NCI-H1105 treated with DMSO at 0.1 percent for 48 hours (cell line): Measurements from ENCODE around the gene TK2.
A peak's percentile ranks its signal among the peaks of the same experiment; 100 is the strongest.
"Not testable (repeated sequence)": the region's sequence is repeated elsewhere in the genome, so short reads cannot be mapped to it uniquely, and the experiment has no call there.

Source experiments
- DNase-seq: peaks from one replicate; lab custom pipeline; 2025; lab: John Stamatoyannopoulos, UW

The TK2 gene

DNA sequence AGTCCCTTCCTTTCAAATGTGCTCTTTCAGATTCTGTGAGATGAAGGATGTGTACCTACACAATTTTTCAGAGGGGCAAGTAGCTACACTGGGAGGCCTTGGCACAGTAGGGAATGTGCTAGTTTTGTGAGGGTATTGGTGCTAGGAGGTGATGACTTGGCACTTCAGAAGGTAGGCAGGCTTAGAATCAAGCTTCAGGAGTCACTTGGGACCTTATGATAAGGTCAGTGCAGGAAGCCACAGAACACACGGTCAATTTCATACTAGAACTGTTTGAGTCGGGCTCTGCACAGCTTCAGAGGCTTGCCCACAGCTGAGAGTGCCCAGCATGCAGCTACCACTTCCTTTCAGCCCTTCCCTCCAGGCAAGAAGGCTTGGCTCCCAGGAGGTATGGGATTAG is 22.4 kb upstream of the TK2 start:
- DNase-seq: no peak

DNA sequence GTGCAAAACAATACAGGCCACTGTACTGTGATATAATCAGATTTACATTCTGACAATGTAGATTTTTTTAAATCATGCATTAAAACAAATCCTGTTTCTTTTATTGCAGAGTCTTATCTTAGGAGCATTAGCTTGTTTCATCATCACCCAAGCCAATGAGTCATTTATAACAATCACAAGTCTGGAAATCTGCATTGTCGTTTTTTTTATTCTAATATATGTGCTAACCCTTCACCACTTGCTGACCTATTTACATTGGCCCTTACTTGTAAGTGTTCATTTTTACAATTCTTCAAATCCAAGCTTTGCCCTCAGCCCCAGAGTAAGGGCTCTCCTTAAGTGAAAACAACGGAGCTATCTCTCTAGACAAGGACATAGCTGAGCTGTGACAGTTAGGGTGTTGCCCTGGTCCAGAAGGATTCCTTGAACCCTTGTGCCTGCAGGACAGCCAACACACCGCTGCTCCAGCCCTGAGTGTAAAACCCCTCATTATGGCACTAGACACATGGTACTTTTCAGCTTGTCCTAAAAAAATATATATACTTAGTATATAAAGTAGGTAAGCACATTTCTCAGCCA is 20.0 kb upstream of the TK2 start:
- DNase-seq: no peak

DNA sequence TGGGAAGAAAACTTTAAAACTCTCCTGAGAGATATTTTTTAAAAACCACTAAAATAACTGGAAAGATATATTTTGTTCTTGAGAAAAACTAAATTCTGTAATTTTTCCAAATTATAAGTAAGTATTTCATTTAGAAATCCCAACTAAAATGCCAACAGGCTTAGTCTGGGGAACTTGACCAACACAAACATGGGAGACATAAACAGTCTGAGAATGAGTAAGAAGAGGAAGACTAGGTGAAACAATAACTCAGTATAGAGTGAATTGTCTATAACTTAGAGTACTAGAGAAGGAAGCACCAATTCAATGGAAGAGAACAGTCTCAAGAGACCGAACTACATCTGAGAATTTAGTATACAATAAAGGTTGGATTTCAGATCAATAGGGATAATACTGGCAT is 19.2 kb upstream of the TK2 start:
- DNase-seq: no peak

DNA sequence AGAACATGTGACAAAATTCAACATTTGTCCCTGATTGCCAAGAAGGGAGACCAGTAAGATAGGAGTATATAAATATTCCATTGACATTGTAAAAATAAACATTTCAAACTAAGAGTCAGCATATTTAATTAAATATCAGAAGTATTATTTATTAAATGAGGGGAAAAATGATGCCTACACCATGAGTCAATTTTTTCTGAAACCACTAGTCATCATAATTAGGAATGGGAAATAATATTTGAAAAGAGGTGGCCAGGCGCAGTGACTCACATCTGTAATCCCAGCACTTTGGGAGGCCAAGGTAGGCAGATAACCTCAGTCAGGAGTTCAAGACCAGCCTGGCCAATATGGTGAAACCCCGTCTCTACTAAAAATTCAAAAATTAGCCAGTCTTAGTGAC is 18.4 kb upstream of the TK2 start:
- no peak for DNase-seq

DNA sequence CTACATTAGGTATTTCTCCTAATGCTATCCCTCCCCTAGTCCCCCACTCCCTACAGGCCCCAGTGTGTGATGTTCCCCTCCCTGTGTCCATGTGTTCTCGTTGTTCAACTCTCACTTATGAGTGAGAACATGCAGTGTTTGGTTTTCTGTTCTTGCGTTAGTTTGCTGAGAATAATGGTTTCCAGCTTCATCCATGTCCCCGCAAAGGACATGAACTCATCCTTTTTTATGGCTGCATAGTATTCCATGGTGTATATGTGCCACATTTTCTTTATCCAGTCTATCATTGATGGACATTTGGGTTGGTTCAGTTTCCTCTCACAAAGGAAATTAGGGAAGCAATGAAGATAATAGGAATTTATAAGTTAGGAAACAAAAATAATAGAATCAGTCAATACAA is 17.3 kb upstream of the TK2 start:
- DNase-seq: not testable (repeated sequence)

DNA sequence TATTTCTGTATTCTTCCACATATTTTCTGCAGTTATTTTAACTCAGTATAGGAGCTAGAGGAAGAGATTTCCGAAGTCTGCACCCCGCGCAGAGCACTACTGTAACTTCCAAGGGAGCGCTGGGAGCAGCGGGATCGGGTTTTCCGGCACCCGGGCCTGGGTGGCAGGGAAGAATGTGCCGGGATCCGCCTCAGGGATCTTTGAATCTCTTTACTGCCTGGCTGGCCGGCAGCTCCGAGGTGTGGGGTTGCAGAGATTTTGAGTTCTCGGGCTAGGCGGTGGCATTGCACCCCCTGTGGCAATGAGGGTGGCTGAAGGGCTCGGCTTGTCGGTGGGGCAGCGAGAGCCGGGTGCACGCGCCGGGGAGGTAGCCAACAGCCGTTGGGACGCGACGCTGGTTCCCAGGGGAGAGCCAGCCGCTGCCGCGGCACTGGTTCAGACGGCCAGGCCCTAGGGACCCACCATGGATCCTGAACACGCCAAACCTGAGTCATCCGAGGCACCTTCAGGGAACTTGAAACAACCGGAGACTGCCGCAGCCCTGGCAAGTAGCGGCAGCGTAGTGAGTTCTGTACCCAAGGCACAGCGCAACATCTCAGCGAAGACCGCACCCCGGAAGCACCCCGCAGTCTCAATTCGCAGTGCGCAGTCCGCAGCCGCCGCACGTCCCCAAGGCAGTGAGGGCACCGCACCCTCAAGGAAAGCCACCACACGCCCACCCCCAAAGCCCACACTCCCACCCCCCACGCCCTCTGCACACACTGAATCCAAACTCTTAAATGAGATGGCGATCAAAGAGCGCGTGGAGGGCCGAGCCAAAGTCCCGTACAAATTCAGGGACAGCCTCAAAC is 16.4 kb upstream of the TK2 start, which contains the start of gene CMTM1:
CMTM1 (plus strand) TSS at position 389 of the 851 bp plus-strand sequence; CDS start at position 464, 75 bp downstream.
- DNase-seq: no peak

DNA sequence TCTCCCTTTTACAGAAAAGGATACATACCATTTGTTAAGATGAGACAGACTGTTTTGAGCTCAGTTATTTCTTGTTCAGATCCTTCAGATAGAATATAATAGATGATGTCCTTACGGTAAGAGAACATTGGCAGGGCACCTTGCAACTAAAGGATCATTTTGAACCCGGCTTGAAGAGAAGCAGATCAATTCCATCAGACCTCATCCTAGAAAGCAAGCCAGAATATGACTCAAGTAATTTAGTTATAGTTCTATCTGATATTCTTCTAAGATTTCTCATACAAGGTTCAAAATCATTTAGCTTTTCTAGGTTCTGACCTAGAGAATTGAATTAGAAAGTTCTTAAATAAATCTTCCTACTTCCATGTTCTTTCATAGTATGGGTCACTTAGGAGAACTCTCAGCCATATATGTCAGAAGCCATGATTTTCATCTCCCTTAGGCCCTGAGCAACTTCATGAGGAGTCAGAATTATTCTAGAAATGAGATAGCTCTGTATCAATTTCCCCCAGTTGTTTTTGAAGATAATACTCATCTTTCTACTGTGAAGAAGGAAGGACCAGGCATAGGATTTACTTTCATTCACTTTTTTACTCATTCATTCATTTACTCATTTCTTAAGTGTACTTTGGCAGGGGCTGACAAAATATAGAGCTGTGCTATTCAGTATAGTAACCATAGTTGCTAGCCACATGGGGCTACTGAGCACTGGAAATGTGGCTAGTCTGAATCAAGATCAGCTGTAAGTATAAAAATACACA is 13.8 kb upstream of the TK2 start:
- no peak for DNase-seq

DNA sequence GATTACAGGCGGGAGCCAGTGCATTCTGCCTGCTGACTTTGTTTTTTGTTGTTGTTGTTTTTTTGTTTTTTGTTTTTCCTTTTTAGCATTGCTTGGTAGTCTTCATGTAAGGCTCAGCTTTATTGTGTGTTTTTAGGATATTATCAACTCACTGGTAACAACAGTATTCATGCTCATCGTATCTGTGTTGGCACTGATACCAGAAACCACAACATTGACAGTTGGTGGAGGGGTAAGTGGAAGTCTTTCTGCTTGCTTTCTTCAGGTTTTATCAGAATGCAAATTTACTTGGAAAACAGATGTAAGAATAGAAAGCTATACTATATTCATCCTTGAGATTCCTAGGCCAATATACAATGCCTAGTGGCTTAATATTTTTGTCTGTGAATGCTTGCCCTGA is 13.1 kb upstream of the TK2 start:
- DNase-seq: no peak

DNA sequence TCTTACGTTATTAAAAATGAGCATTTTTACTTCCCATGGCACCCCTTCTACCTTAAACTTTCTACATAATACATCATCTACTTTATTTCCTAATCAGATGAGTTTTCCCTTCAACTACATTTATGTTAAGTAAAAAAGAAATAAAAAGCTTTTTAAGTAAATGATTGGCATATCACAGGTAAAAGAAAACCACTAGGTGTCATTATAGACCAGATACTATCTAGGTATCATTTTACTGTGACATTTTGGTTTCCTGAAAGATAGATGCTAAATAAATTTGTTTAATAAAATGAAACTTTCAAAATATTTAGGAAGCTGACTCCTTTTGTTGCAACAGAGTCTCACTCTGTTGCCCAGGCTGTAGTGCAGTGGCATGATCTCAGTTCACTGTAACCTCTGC is 12.5 kb upstream of the TK2 start:
- no peak for DNase-seq

DNA sequence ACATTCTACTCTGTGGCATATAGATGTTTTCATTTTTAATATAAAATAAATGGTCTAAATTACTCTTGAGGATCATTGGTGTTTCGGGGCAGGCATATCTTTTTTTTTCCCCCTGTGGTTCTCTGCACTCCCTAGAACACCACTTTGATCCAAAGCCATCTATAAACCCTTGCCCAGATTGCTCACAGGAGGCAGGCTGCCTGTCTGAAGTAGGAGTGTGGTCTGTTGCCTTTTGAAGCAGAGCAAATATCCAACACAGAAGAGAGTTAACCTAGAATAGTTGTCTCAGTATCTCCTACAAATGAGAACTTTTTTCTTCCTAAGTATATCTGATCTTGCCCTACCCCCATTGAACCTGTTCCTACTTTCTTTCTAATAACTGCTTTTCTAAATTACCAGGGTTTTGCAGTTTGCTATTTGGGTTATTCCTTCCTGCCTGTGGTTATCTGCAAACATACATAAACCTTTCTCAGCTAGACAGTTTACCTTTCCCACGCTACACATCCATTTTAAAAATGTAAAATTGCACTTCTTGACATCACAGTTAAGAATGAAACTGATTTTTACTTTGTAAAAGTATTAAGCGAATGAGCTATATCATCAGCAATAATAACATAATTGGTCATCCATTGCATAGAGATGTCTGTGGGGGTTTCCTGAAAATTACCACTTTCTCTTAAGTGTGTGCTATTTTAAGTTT is 11.6 kb upstream of the TK2 start:
- DNase-seq: no peak

DNA sequence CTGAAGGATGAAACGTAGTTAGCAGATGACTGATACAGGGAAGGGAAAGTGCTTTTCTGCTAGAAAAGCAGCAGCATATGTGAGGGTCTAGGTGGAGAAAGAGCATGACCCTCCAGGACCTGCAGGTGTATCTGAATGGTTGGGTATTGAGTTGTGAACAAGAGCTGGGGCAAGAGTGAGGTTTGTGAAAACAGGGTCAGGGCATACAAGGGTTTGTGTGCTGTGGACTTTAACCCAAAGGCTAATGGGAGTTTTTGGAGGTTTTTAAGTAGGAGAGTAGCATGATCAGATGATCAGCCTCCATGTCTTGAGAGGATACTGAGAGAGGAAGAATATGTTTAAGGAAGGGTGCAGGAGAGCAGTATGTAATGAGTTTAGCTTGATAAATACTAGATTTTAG is 10.2 kb upstream of the TK2 start:
- DNase-seq: no peak

DNA sequence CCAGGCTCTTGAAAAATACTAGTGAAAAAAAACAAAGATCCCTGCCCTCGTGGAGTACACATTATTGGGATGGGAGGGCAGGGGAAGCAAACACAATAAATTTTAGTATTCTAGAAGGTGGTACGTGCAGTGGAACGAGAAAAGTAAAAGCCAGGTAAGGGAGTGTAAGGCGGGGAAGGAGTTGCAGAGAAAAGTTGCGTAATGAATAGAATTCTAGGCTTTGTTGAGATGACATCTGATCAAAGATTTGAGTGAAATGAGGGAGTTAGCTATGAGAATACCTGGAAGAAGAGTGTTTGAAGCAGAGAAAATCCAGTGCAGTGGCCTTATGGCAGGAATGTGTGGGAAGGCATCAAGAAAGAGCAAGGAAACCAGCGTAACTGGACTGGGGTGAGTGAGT is 4.6 kb upstream of the TK2 start:
- no peak for DNase-seq

DNA sequence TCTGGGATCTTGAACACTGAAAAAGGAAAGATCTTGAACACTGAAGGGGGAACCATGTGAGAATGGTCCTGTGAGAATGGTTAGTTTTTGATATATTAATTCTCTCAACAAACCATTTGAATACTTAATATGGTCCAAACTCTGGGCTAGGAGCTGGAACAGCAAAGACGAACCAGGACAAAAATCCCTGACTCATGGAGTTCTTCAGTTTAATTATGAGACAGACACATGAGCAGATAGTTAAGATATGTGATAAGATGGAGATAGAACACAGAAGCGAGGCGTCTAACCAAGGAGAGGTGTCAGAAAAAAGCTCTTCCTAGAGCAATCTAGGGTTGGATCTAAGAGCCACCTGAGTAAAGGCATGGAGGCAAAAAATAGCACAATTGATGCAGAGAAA is 4.1 kb upstream of the TK2 start:
- DNase-seq: no peak

DNA sequence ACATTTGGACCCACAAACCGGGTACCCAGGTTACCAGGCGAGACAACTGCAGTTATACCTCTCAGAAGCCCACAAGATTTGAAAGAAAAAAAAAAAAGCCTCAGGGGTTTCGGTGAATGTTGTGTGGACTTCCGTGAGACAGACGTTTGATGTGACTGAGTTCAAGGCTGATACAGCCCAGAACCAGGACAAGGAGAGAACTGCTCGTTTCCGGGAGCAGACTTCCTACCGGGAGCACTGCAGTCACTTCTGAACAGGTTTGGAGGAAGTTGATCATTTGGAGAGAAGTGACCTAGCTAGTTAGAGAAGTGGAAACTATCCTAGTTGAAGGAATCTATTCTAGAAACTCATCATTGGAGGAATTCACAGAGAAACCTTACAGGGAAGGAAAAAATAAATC is 3.3 kb upstream of the TK2 start:
- DNase-seq: no peak

DNA sequence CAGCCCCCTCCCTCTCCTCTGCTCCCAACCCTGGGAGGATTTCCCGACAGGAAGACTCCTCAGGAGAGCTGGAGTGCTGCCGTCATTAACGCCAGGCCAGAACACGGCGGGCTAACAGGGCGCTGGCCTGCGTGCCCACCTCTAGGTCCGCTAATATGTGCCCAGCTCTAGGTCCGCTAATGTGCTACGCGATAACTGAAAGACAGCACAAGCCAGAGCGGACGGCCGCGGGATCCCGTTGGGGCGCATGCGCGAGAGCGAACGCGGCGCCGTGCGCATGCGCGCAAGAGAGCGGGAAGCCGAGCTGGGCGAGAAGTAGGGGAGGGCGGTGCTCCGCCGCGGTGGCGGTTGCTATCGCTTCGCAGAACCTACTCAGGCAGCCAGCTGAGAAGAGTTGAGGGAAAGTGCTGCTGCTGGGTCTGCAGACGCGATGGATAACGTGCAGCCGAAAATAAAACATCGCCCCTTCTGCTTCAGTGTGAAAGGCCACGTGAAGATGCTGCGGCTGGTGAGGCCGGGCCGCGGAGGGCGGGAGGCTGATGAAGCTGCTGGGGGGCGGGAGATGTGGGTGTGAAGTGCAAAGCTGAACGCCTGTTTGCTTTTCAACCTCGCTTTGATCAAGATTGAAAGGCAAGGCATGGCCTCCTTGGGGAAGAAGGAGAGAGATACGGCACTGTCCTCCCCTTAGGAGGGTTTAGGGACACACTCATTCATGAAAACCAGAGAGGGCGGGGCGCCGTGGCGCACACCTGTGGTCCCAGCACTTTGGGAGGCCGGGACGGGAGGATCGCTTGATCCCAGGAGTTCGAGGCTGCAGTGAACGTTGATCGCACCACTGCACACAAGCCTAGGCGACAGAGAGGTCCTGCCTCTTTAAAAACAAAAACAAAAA is 2.6 kb upstream of the TK2 start, which contains the start of gene CKLF:
CKLF (plus strand) TSS at position 291 of the 892 bp plus-strand sequence; CDS start at position 431, 140 bp downstream.
- DNase-seq: peak; percentile 74

DNA sequence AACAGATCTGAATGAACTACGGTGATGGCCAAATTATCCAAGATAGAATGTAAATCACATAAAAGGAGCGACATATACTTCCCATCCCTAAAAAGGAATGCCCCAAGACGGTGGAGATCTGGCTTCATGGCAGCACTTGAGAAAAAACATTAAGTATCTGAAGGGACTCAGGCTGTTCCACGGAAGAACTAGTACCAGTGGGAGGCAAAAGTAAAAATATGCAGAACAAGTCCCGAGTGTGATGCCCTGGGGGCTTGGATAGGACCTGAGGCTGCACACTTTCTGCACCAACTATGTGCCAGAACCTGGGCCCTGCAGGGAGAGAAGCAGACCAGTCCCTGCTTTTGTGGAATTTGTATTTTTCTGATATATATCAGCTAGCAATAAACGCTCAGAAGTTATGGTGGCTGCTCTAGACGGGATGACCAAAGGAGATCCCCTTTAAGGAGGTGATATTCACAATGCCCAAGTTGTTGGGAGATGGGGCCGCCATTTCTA is 1.9 kb upstream of the TK2 start:
- DNase-seq: no peak

DNA sequence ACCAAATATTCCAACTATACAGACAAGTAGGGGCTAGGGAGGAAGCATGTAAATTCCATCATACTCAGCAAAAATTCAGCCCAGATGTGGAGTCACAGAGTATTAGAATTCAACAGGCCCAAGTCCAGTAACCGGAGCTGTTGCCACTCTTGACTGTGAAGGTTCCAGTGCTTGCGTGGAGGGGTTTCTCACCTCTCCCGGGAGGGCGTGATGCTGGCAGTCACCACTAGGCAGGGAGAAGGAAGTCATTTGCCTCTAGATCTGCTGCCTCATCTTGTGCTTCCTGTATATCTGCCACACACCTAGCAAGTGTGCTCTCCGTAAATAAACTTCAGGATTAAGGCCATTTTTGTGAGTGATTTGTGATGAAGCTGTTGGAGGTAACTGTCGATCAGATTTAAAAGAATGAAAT is 1.4 kb upstream of the TK2 start:
- no peak for DNase-seq

DNA sequence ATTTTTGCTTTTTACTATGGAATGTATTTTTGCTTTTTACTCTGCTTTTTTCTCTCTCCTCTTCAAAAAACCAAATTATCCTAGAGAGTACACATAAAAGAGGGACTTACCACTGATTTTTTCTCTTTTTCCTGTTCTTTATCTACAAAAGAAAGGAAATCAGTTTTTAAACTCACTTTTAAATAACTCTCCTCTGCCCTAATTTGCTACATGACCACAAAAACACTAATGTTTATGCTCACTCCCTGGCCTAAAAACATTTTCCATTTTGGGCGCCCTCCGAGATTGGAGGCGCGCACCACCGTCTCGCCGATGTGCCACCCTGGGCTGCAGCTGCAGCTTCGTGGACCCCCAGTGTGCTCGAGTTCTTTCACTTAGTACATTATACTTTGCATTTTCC is 1.1 kb downstream of the TK2 start:
- DNase-seq: no peak

DNA sequence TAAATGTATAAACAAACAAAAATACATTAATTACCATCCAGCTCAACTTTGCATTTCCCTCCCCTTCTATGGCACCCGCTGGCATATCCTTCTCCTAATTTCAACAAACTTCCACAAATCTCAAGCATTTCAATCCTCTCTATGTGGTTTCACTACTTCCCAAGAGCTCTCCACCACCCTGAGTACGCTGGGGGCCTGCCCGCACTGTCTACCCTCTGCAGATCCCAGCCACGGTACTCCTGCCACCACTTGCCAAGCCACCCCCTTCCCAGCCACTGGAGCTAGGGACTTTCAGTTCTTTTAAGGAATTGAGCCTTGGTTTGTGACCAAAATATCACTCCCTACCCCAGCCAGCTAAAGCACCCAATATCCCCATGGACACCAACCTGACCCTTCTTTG is 1.9 kb downstream of the TK2 start:
- no peak for DNase-seq

DNA sequence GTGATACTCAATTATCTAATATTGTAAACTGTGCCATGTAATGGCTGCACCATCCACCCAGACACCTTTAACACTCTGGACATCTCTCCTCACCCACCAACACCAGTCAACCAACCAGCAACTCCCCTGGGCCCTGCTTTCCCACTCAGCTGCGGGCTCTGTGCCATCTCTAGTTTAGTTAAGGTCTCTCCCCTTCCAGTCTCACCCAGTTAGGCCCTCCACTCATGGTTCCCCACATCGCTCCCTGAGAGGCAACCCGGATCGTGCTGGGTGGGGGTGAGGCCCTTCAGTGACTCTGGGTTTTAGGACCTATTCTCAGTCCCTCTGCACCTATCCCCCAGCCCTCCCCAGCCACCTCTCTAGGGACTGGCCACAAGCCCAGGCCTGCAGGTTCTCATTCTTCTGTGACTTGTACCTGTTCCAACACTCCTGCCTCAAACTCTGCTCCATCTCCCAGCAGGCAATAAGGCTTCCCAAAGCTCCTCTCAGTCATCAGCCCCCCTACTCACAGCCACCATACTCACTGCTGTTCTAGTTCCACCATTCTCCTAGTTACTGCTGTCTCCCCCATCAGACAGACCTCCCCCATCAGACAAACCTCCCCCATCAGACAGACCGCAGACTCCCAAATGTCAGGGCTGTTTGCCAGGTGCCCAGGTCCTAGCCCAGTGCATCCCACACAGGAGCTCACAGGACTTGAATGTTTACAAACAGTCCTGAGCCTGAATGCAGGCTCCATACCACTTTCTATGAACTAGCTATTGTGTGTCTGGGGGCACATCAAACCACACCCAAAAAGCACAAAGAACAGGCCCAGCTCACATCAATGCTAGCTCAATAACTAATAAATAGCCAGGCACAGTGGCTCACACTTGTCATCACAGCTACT is 2.6 kb downstream of the TK2 start:
- peak; percentile 10 for DNase-seq
